Activated CD8-positive, alpha-beta memory T cell treated with anti-CD3 and anti-CD28 coated beads for 1 hour (primary cell): Measurements from ENCODE around the gene LILRA6.
A peak's percentile ranks its signal among the peaks of the same experiment; 100 is the strongest.
"Not testable (repeated sequence)": the region's sequence is repeated elsewhere in the genome, so short reads cannot be mapped to it uniquely, and the experiment has no call there.

Source experiments
- DNase-seq, 2 donors: peaks; one replicate each; pipeline ENCODE4 v3.0.0-alpha.2; 2020; ENCODE audit warnings: low read depth in 1 of 2; ENCODE audit errors: extremely low read depth in 1 of 2

The LILRA6 gene

GRCh38 chr19:54266133-54266532, 23.5 kb upstream of the LILRA6 start:
- DNase-seq = peak; percentile 28 to 54

GRCh38 chr19:54262470-54262869, 19.9 kb upstream of the LILRA6 start:
- no peak for DNase-seq

- DNase-seq = no peak
Observed at GRCh38 chr19:54262066-54262465, 19.5 kb upstream of the LILRA6 start.

GRCh38 chr19:54257116-54257480, 14.5 kb upstream of the LILRA6 start, which contains the start of gene LILRB5:
Gene LILRB5, minus strand, starts transcription at chr19:54257273. Its CDS starts 80 bp downstream, at chr19:54257193.
- no peak for DNase-seq

- no peak for DNase-seq
Observed at GRCh38 chr19:54256250-54257115, 13.9 kb upstream of the LILRA6 start.

- no peak for DNase-seq
Observed at GRCh38 chr19:54255105-54255775, 12.7 kb upstream of the LILRA6 start.

GRCh38 chr19:54254195-54254906, 11.8 kb upstream of the LILRA6 start:
- DNase-seq = no peak

- DNase-seq = no peak
Observed at GRCh38 chr19:54253331-54254194, 11.0 kb upstream of the LILRA6 start.

- no peak for DNase-seq
Observed at GRCh38 chr19:54252845-54253244, 10.3 kb upstream of the LILRA6 start.

- DNase-seq = no peak
Observed at GRCh38 chr19:54252243-54252642, 9.7 kb upstream of the LILRA6 start.

- no peak for DNase-seq
Observed at GRCh38 chr19:54248016-54248601, 5.5 kb upstream of the LILRA6 start.

- DNase-seq = no peak
Observed at GRCh38 chr19:54247106-54247930, 4.7 kb upstream of the LILRA6 start.

GRCh38 chr19:54245936-54246335, 3.3 kb upstream of the LILRA6 start:
- DNase-seq = no peak

GRCh38 chr19:54243809-54244208, 1.2 kb upstream of the LILRA6 start:
- not testable (repeated sequence) for DNase-seq

GRCh38 chr19:54242234-54242633, 356 bp downstream of the LILRA6 start:
- not testable (repeated sequence) for DNase-seq

GRCh38 chr19:54240372-54241336, 1.9 kb downstream of the LILRA6 start:
- not testable (repeated sequence) for DNase-seq

- DNase-seq = not testable (repeated sequence)
Observed at GRCh38 chr19:54239491-54240371, 2.9 kb downstream of the LILRA6 start.
